NCI-H1436 treated with DMSO at 0.1 percent for 48 hours (cell line): Measurements from ENCODE around the gene GNG7.
"Not testable (repeated sequence)": the region's sequence is repeated elsewhere in the genome, so short reads cannot be mapped to it uniquely, and the experiment has no call there.

Experiments
- DNase-seq: peaks from one replicate; lab custom pipeline; 2025; lab: John Stamatoyannopoulos, UW

The GNG7 gene

DNA sequence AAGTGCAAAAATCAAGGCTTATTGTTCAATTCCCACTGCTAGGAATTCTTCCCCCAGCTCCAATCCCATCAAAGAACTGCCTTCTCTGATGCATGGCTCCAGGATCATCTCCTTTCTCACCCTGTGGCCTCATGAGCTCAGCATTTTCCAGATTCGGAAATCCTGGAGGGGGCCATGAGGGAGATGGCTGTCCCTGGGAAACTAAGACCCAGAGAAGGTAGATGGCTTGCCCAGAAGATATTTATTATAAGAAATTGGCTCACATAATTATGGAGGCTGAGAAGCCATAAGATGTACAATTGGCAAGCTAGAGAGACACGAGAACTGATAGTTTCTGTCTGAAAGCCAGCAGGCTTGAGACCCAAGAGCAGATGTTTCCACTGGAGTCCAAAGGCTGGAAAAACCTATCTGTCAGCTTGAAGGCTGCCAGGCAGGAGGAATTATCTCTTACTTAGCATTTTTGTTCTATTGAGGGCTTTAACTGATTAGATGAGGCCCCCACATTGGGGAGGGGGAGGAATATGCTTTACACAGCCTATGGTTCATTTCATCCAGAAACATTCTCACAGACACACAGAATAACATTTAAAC is 168.0 kb downstream of the GNG7 start:
- DNase-seq: no peak

- DNase-seq: no peak
These were observed 168.6 kb downstream of the GNG7 start for GRCh38 chr19:2533686-2534422.

DNA sequence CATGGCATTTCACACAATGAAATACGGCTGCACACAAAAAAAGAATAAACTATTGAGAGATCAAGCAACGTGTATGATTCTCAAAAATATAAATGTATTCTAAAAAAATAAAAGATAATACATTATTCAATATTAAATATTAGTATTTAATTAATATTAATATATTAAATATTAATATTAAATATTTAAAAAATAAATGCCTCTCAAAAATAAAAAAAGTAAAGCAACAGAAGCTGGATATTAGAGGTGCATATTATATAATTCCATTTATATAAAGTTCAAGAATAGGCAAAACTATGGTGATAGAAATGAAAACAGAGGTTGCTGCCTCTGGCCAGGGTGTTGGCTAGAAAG is 169.4 kb downstream of the GNG7 start:
- no peak for DNase-seq

DNA sequence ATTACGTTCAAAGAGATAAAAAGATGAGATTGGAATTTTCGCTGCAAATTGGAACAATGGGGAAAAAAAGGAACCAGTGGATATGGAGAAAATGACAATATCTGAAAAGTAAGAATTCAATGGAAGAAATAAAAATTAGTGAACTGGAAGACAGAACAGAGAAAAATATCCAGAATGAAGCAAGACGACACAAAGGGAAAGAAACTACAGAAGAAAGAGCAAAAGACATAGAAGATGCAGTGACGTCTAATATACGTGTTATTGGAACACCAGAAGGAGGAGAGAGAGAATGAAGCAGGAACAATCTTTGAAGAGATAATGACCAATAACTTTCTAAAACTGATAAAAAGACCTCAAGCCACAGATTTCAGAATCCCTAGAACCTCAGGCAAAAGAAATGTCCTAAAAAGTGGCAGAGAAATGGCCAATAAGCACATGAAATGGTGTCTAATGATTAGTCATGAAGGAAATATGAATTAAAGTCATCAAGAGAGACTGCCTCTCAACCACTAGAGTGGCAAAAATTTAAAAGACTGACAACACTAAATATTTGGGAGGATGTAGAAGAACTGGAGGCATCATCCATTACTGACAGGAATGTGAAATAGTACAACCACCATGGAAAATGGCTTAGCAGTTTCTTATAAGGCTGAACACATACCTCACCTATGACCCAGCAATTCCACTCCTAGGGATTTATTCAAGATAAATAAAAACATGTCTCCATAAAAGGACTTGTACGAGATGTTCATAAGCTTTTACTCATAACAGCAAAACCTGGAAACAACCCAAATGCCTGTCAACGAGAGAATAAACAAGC is 170.0 kb downstream of the GNG7 start:
- DNase-seq: no peak

DNA sequence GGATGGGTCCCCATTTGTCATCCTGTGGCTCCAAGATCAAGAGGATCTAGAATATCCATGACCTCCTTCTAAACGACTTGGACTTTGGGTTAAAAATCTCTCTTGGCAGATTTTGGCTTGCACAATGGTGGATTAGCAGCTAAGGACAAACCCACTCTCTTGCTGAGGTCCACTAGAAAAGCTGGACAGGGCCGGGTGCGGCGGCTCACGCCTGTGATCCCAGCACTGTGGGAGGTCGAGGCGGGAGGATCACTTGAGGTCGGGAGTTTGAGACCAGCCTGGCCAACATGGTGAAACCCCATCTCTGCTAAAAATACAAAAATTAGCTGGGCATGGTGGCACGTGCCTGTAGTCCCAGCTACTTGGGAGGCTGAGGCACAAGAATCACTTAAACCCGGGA is 172.6 kb downstream of the GNG7 start:
- DNase-seq: not testable (repeated sequence)

DNA sequence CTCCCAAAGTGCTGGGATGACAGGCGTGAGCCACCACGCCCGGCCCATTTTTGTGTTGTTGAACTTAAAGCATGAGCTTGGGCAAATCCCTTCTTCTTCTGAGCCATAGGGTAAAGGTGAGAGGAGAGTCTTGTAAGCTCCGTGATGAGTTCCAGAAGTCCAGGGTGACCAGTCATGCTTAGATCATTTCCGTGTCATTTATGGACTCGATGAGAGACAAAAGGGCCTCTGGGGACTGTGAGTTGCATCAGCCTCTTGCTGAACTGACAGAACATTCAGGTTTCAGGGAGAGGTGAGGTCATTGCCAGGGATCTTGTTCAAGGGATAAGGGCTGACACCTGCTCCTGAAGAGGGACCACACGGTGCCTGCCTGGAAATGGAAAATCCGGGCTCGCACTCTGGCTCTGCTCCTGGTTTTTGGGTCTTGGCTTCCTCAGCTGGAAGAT is 173.0 kb downstream of the GNG7 start:
- DNase-seq: no peak

GRCh38 chr19:2528675-2529101 is 173.8 kb downstream of the GNG7 start:
- no peak for DNase-seq

- DNase-seq: no peak
These were observed 174.8 kb downstream of the GNG7 start for GRCh38 chr19:2527686-2528085.

DNA sequence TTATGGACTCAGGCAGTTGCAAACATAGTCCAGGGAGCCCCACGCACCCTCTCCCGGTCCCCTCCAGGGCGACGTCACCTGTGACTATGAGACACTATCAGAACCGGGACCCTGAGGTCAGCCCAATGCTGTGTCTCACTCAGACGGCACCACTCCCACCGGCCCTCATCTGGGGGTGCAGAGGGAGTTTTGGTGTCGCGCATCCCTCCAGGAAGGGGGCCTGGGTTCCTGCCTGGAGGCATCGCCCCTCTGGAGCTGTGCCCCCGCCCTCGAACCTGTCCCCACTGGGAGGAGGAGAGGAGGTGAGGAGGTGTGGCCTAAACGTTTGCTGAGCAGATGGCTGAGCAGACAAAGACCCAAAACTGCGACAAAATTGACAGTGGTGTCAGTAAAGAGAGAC is 175.3 kb downstream of the GNG7 start:
- no peak for DNase-seq

- no peak for DNase-seq
These were observed 177.4 kb downstream of the GNG7 start for GRCh38 chr19:2524840-2525723.

DNA sequence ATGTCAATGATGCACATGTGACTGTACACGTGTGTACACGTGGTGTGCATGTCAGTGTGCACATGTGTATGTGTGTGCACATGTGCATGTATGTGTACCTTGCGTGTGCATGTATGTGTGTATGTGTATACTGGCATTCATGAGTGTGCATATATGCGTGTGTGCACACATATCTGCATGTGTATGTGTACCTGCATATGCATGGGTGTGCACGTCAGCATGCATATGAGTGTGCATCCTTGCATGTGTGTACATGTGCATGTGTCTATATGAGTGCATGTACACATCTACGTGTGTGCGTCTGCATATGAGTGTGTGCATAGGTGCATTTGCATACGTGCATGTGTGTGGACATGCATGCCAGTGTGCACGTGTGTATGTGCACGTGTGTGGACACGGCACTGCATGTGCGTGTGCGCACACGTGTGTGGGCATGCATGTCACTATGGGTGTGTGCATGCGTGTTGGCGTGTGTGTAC is 178.1 kb downstream of the GNG7 start:
- DNase-seq: no peak

DNA sequence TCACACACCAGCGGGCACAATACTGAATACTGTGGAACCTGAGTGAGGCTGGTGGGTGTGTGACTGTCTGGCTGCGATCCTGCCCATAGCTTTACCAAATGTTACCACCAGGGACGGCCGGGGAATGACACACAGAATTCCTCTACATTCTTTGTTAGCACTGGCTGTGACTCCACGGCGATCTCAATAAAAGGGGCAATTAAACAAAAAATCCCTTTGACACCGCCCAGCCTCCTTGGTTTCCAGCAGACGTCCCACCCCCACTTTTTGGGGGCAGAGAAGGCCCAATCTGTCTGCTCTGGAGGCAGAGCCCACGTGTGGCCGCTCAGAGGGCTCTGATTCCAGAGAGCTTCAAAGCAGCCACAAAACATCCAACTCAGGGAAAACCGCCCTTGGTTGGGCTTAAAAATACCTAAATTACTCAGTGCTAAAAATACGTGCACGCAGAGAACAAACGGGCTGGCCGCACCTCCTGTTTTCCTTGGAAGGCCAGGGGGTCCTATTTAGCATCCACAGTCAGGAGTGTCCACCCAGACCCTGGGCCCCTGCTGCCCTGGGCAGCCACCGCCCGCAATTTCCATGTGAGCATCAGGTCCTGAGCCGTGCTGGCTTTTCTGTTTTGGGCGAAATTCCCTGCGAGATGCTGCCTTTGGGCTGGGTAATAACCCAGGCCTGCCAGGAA is 178.7 kb downstream of the GNG7 start:
- no peak for DNase-seq

GRCh38 chr19:2519482-2519881 is 183.0 kb downstream of the GNG7 start:
- no peak for DNase-seq

- DNase-seq: not testable (repeated sequence)
These were observed 183.6 kb downstream of the GNG7 start for GRCh38 chr19:2518856-2519255.

- DNase-seq: no peak
These were observed 184.5 kb downstream of the GNG7 start for GRCh38 chr19:2517881-2518601.

DNA sequence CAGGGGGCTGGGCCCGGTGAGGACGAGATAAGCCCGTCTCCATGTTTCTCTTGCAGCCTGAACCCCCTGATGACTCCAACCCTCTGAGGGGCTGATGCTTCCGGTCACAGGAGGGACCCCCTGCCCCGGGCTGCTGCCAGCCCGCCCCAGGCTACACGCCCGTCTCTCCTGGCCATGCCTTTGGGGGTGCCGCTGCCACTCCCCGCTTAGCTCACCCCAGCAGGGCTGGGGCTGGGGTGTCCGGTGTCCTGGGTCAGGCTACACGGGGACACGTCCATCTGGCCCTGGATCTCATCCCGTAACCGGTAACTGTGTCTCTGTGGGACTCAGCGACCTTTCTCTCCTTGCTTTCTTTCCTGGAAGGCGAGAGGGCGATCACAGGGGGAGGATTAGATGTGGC is 185.8 kb downstream of the GNG7 start:
- no peak for DNase-seq

- no peak for DNase-seq
These were observed 187.4 kb downstream of the GNG7 start for GRCh38 chr19:2514981-2515518.

DNA sequence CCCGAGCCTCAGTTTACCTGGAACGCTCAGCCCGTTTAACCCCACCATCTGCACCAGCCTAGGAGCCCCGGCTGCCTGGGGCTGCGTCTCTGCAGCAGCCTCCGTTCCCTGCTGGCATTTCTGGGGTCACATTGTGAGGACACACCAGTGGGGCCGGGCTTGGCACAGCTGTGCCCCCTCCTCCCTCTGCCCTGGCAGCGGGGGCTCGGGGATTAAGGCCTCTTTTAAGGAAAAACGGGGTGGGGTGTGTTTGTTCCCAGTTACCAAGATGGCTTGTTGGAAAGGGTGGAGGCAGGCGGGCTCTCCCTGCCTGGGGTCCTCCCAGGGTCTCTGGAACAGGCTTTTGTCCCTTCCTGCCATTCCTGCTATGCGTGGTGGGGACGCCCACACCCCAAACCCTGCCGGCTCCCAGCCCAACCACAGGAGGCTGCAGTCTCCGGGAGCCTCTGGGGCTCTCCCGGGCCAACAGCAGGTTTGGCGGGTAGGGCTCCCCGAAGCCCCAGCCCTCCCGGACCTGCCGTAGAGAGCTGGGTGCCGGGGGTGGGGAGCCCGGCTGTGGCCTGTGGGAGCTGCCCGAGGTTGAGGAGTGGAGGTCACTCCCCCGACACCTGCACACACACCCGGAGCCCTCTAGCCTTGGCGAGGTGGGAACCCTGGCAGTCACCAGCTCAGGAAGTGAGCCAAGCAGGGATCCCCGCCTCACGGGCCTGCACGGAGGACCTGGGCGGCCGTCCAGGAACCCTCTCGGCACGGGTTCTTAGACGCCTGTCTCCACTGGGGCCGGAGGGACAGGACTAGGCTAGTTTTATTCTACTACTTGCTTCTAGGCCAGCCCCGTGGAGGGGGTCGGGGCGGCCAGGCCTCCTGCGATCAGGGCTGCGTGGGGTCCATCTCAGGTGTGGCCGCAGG is 189.7 kb downstream of the GNG7 start:
- no peak for DNase-seq

GRCh38 chr19:2511991-2512390 is 190.5 kb downstream of the GNG7 start:
- no peak for DNase-seq
